ENCODE results near the gene LIN7A. TPM values are rescaled to one million over a fixed set of nuclear protein-coding genes. Genes with fewer than 3 reads are reported as not detected.

The LIN7A gene
- total and polyA plus RNA-seq, 2 of the 4 experiments (the other 2 are of a cell fraction), result 10.8 to 24.7 TPM

- Histone ChIP-seq H4K8ac (ENCODE audit: low read depth in 2 of 2, low read length in 2 of 2) (no peak overlapping the region), H3K9ac (ENCODE audit: low read depth, low read length) (no peak overlapping the region), H3K9me3 (ENCODE audit: control insufficient read depth, insufficient read depth, low read length) (no peaks in the 10 kb centered on the region), H2BK20ac (ENCODE audit: low read depth, low read length) (no peak overlapping the region), H4K20me1 (ENCODE audit: insufficient read depth, low read length) (no peaks in the 10 kb centered on the region), H2AK5ac (ENCODE audit: low read depth, low read length) (no peak overlapping the region), H3K4ac (ENCODE audit: low read depth, low read length) (no peak overlapping the region), H2AK9ac (replicated peaks; ENCODE audit: low read depth, low read length, poor library complexity) (no peak overlapping the region), H2BK5ac (ENCODE audit: low read depth, low read length, poor library complexity, severe bottlenecking) (no peak overlapping the region), H2AFZ (replicated peaks; ENCODE audit: low read length, poor library complexity) (no peak overlapping the region), H3K14ac (replicated peaks; ENCODE audit: low read depth, low read length) (no peak overlapping the region), H4K5ac (ENCODE audit: low read depth, low read length) (no peak overlapping the region), H3K27me3 (ENCODE audit: control insufficient read depth, insufficient read depth, low read length) (no peaks in the 10 kb centered on the region), H3K27ac (ENCODE audit: insufficient read depth, low read length) (no peak overlapping the region), H3K23ac (ENCODE audit: low read depth, low read length) (0 out of 2 replicates have a peak overlapping the region, but pooled peaks have one; percentile 34), H4K91ac (ENCODE audit: insufficient read depth, low read depth, low read length) (no peak overlapping the region), H2BK120ac (ENCODE audit: low read depth, low read length) (no peak overlapping the region), H3K56ac (ENCODE audit: extremely low read depth, insufficient read depth, low read length) (no peak overlapping the region), H3K4me3 (ENCODE audit: insufficient read depth, low read depth, low read length) (no peak overlapping the region), H3K9me1 (ENCODE audit: insufficient read depth, low read length) (no peaks in the 10 kb centered on the region), H3K79me1 (ENCODE audit: low read depth in 1 of 2, low read length in 2 of 2) (peaks cover 5 to 30% of the 10 kb centered on the region in 2 experiments; a peak in 3 of 4 replicates), H3K18ac (ENCODE audit: low read depth, low read length) (no peak overlapping the region), H3K36me3 (ENCODE audit: control insufficient read depth, insufficient read depth, low read length) (no peaks in the 10 kb centered on the region), H2BK15ac (ENCODE audit: low read depth, low read length) (no peak overlapping the region), H3K4me1 (ENCODE audit: control insufficient read depth, insufficient read depth, low read length) (no peaks in the 10 kb centered on the region), H3K4me2 (ENCODE audit: low read depth, low read length) (no peak overlapping the region)
- TF ChIP-seq MAZ (IDR thresholded peaks at IDR 0.05; ENCODE audit: borderline replicate concordance, low read depth, low read length), result no peak
- TF ChIP-seq, protein P1, sequence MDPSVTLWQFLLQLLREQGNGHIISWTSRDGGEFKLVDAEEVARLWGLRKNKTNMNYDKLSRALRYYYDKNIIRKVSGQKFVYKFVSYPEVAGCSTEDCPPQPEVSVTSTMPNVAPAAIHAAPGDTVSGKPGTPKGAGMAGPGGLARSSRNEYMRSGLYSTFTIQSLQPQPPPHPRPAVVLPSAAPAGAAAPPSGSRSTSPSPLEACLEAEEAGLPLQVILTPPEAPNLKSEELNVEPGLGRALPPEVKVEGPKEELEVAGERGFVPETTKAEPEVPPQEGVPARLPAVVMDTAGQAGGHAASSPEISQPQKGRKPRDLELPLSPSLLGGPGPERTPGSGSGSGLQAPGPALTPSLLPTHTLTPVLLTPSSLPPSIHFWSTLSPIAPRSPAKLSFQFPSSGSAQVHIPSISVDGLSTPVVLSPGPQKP (IDR thresholded peaks at IDR 0.05; ENCODE audit: borderline replicate concordance, low read depth, low read length), result no peak
- no peak for TF ChIP-seq FOS (IDR thresholded peaks at IDR 0.05; ENCODE audit: low read depth, low read length)
- TF ChIP-seq RFX5 (IDR thresholded peaks at IDR 0.05; ENCODE audit: low read depth, low read length), result no peak
- TF ChIP-seq RAD21 (IDR thresholded peaks at IDR 0.05; ENCODE audit: low read length), result no peak
- TF ChIP-seq RCOR1 (IDR thresholded peaks at IDR 0.05; ENCODE audit: insufficient replicate concordance, low read length), result no peak
- TF ChIP-seq, protein P2, sequence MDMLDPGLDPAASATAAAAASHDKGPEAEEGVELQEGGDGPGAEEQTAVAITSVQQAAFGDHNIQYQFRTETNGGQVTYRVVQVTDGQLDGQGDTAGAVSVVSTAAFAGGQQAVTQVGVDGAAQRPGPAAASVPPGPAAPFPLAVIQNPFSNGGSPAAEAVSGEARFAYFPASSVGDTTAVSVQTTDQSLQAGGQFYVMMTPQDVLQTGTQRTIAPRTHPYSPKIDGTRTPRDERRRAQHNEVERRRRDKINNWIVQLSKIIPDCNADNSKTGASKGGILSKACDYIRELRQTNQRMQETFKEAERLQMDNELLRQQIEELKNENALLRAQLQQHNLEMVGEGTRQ (IDR thresholded peaks at IDR 0.05; ENCODE audit: low read depth, low read length), result no peak
- no peak for TF ChIP-seq MXI1 (IDR thresholded peaks at IDR 0.05; ENCODE audit: borderline replicate concordance, low read depth, low read length)
- no peak for TF ChIP-seq CEBPB (IDR thresholded peaks at IDR 0.05; ENCODE audit: low read depth, low read length)
- no peak for TF ChIP-seq CHD1 (IDR thresholded peaks at IDR 0.05; ENCODE audit: low read depth, low read length)
- TF ChIP-seq POLR2A (IDR thresholded peaks at IDR 0.05; ENCODE audit: low read depth, low read length), result no peak
- TF ChIP-seq NFE2L2 (IDR thresholded peaks at IDR 0.05; ENCODE audit: low read depth, low read length), result no peak
- no peak for TF ChIP-seq CTCF (conservative IDR thresholded peaks at IDR 0.05; ENCODE audit: low read depth, low read length)
- no peak for ATAC-seq (ENCODE audit: low read depth)
- ChIA-PET CTCF (no interaction called here), POLR2A (ENCODE audit: unreplicated experiment) (no interaction called here)
- in situ Hi-C loops (cut with MboI; ENCODE audit: low sequenced_read_pairs) (loop anchor here (25.0 kb wide), 2 partner anchors 323 to 1523 kb away; no protein-coding TSS in a partner anchor), dilution Hi-C loops (cut with HindIII; ENCODE audit: low sequenced_read_pairs, unreplicated experiment) (no loop called here), intact Hi-C loops (cut with micrococcal nuclease) (loop anchor here (5.0 kb wide), 2 partner anchors 173 to 463 kb away; no protein-coding TSS in a partner anchor)
- no TSS peak for BruUV-seq (replicated peaks)
- DNase-seq, result no peak
- no CpG with 5 or more reads among the region's 2 CpGs for WGBS, 2 experiments (ENCODE audit: extremely low coverage in 2 of 2, insufficient read length in 1 of 2)
Observed at GRCh38 chr12:80935111-80935510, 2.6 kb downstream of the LIN7A start.

Data from IMR-90 (cell line).